ENCODE results near the gene DUSP28.
A peak's percentile ranks its signal among the peaks of the same experiment; 100 is the strongest.
"Not testable (repeated sequence)": the region's sequence is repeated elsewhere in the genome, so short reads cannot be mapped to it uniquely, and the experiment has no call there.

Gene DUSP28

DNA sequence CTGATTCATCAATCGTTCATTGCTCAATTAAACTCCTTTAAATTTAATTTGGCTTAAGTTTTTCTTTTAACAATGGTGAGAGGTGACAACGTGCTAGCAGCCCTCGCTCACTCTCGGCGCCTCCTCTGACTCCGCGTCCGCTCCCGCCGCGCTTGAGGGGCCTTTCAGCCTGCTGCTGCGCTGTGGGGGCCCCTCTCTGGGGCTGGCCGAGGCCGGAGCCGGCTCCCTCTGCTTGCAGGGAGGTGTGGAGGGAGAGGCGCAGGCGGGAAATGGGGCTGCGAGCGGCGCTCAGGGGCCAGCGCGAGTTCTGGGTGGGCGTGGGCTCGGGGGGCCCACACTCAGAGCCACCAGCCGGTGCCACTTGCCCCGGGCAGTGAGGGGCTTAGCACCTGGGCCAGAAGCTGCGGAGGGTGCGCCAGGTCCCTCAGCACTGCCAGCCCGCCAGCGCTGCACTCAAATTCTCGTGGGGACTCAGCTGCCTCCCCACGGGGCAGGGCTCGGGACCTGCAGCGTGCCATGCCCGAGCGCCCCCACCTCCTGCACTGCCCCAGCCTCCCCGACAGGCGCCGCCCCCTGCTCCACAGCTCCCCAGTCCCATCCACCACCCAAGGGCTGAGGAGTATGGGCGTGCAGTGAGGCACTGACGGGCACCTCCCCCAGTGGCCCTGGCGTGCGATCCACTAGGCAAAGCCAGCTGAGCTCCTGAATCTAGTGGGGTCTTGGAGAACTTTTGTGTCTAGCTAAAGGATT lies 22.0 kb upstream of the DUSP28 start:
- no peaks in the 10 kb centered on the region for H3K27me3 Mint-ChIP-seq
- peaks cover 61% of the 10 kb centered on the region for H3K36me3 Mint-ChIP-seq
- peaks cover 8% of the 10 kb centered on the region for H3K9me3 Mint-ChIP-seq
- no peaks in the 10 kb centered on the region for H3K4me1 Mint-ChIP-seq
- DNase-seq: no peak
- H3K27ac Mint-ChIP-seq: no peak overlapping the region
- CTCF ChIA-PET: no interaction called here
- H3K4me3 Mint-ChIP-seq: no peak overlapping the region

DNA sequence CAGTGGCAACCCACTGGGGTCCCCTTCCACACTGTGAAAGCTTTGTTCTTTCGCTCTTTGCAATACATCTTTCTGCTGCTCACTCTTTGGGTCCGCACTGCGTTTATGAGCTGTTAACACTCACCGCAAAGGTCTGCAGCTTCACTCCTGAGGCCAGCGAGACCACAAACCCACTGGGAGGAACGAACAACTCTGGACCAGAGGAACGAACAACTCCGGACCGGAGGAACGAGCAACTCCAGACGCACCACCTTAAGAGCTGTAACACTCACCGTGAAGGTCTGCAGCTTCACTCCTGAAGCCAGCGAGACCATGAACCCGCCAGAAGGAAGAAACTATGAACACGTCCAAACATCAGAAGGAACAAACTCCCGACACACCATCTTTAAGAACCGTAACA lies 21.1 kb upstream of the DUSP28 start:
- H3K4me3 Mint-ChIP-seq, H3K27ac Mint-ChIP-seq, H3K27me3 Mint-ChIP-seq, H3K9me3 Mint-ChIP-seq, H3K4me1 Mint-ChIP-seq, DNase-seq, CTCF ChIA-PET: not testable (repeated sequence)
- H3K36me3 Mint-ChIP-seq: peaks cover 57% of the 10 kb centered on the region

DNA sequence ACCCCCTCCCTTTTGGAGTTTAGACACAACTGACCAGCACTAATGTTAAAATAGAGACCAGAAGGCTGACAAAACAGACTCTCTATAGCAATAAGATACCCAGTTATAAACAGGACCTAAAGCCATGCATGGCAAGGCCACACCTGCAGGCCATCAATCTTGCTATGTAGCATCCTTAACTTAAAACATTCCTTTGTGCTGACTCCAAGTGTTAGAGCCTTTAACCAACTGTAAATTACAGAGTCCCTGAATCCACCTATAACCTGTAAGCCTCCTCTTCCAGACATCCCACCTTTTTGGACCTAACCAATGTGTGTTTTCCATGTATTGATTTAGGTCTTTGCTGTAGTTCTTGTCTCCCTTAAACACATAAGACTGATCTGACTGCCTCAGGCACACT lies 20.3 kb upstream of the DUSP28 start:
- H3K36me3 Mint-ChIP-seq: peaks cover 54% of the 10 kb centered on the region
- H3K27me3 Mint-ChIP-seq: no peaks in the 10 kb centered on the region
- no peak overlapping the region for H3K4me3 Mint-ChIP-seq
- peaks cover 4% of the 10 kb centered on the region for H3K9me3 Mint-ChIP-seq
- CTCF ChIA-PET: no interaction called here
- no peak for DNase-seq
- H3K4me1 Mint-ChIP-seq: no peaks in the 10 kb centered on the region
- H3K27ac Mint-ChIP-seq: no peak overlapping the region

DNA sequence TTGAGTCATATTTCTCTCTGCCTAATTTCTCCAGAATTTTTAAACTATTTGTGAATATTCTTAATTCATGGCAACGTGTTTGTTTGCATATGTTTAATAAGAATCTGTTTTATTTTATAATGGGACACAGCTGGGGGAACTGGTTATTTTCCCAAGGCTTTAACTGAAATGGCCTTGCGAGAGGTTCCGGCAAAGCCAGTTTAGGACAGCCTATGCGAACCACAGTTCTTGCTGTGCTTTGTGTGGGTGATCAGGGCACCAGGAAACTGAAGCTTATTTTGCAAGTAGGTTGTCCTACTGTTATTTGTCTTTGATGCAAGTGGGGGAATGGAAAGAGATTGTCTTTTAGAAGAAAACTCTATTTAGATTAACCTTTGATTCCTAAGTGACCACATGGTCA lies 8.9 kb upstream of the DUSP28 start:
- Mint-ChIP-seq H3K27me3 (no peaks in the 10 kb centered on the region), H3K4me1 (peaks cover 5% of the 10 kb centered on the region), H3K9me3 (peaks cover 14% of the 10 kb centered on the region), H3K27ac (no peak overlapping the region), H3K36me3 (peaks cover 45% of the 10 kb centered on the region), H3K4me3 (no peak overlapping the region)
- CTCF ChIA-PET: interaction anchor here (1.3 to 1.4 kb wide), 2 partner anchors 14 to 37 kb away, joined by 3 to 6 read pairs; no protein-coding TSS in a partner anchor
- no peak for DNase-seq

DNA sequence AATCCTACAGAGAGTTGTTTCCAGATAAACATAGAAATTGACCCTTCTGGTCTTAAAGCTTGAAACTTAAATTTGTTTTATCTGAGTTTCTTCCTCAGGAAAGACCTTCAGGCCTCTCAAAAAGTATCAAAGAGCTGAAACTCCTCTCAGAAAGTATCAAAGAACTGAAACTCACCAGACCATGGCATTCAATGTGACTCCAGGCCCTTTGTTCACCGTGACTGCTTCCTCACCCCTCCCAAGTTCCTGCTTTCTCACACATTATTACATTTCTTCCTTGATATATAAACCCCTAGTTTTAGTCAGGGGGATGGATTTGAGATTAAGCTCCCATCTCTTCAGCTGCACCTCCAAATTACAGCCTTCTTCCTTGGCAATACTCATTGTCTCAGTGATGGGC lies 8.3 kb upstream of the DUSP28 start:
- CTCF ChIA-PET: interaction anchor here (1.3 to 1.4 kb wide), 2 partner anchors 13 to 38 kb away, joined by 3 to 6 read pairs; no protein-coding TSS in a partner anchor
- Mint-ChIP-seq H3K27me3 (no peaks in the 10 kb centered on the region), H3K4me1 (peaks cover 10% of the 10 kb centered on the region), H3K9me3 (peaks cover 14% of the 10 kb centered on the region), H3K4me3 (no peak overlapping the region), H3K36me3 (peaks cover 48% of the 10 kb centered on the region), H3K27ac (peak overlapping the region; percentile 67)
- DNase-seq: no peak

DNA sequence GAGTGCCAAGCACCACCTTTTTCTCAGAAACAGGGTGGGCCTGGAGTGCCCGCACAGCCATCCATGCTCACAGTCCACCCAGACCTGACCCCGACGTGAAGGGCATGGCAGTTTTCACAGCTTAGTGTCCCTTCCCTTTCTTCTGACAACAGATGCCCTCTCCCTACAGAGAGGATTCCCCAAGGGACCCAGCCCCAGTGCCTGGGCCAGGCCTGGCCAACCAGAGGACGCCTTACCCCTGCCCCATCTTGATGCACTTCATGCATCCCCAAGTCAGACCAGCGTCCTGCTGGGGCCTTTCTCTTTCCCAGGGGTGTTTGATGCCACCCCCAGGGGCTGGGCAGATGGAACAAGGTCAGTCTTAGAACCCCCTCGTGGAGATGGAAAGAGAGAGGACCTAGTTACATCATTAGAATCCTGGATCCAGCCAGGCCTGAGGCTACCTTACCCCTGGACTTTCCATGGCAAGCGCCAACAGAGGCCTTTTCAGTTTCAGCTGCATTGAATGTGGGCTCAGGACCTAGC lies 6.1 kb upstream of the DUSP28 start:
- Mint-ChIP-seq H3K36me3 (peaks cover 50% of the 10 kb centered on the region), H3K4me1 (peaks cover 27% of the 10 kb centered on the region), H3K9me3 (peaks cover 11% of the 10 kb centered on the region), H3K27ac (no peak overlapping the region), H3K4me3 (no peak overlapping the region), H3K27me3 (no peaks in the 10 kb centered on the region)
- no peak for DNase-seq
- CTCF ChIA-PET: interaction anchor here (1.9 kb wide), 1 partner anchor 12 kb away, joined by 7 read pairs; no protein-coding TSS in a partner anchor

DNA sequence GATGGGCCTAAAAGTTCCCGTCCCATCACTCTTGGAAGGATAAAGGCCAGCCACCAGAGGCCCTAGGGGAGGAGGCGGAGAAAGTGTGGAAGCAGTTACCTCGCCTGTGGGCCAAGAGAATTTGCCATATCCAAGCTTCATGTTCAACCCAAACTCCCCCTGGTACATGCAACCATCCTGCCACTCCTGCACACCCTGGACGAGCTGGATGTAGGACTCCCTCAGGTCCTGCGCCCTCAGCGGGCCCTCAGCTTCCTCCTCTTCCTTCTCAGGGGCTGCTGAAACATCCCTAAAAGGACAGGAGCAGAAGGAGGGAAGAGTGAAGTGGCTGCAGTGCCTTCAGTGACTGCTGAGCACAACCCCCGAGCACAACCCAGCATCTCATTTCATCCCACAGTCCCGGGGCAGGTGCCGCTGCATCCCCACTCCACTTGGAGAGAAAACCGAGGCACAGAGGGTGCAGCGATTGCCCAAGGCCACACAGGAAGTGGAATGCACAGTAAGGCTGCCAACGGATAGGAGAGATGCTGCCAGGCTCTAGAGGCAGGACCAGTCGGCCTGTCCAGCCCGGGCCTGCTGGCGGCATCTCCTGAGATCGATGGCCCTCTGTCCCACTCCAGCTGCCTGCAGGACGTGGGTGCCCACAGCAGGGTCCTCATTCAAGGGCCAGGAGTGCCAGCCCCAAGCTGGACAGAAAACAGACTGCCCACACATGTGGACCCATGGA lies 5.2 kb upstream of the DUSP28 start:
- Mint-ChIP-seq H3K4me3 (no peak overlapping the region), H3K27ac (no peak overlapping the region), H3K9me3 (peaks cover 11% of the 10 kb centered on the region), H3K4me1 (peaks cover 36% of the 10 kb centered on the region), H3K36me3 (peaks cover 55% of the 10 kb centered on the region), H3K27me3 (no peaks in the 10 kb centered on the region)
- no peak for DNase-seq
- CTCF ChIA-PET: interaction anchor here (1.9 kb wide), 1 partner anchor 11 kb away, joined by 7 read pairs; no protein-coding TSS in a partner anchor

DNA sequence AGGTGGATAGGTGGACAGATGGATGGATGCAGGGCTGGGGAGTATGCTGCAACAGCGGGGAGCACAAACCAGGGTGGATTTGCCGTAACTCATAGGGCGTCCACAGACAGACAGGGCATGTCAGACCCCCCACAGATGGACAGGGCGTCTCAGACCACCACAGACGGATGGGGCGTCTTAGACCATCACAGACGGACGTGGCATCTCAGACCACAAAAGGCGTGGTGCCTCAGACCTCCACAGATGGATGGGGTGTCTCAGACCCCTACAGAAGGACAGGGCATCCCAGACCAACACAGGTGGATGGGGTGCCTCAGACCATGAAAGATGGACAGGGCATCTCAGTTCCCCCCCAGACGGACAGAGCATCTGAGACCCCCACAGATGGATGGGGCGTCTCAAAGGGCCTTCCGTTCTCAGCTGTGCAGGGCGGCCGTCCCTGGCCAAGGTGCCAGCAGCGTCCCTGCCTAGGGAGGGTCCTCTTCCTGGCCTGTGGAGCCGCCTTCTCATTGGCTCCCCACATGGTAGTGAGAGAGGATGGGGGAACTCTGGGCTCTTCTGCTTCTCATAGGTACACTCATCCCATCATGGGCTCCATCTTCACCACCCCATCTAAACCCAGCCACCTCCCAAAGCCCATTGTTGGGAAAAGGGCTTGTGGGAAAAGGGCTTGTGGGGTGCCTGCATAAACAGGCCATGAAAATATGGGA lies 4.5 kb upstream of the DUSP28 start:
- Mint-ChIP-seq H3K27ac (no peak overlapping the region), H3K4me3 (no peak overlapping the region), H3K27me3 (no peaks in the 10 kb centered on the region), H3K36me3 (peaks cover 51% of the 10 kb centered on the region), H3K9me3 (peaks cover 9% of the 10 kb centered on the region), H3K4me1 (peaks cover 38% of the 10 kb centered on the region)
- DNase-seq: no peak
- CTCF ChIA-PET: interaction anchor here (1.0 to 1.9 kb wide), 2 partner anchors 11 to 235 kb away, joined by 3 to 7 read pairs; no protein-coding TSS in a partner anchor

DNA sequence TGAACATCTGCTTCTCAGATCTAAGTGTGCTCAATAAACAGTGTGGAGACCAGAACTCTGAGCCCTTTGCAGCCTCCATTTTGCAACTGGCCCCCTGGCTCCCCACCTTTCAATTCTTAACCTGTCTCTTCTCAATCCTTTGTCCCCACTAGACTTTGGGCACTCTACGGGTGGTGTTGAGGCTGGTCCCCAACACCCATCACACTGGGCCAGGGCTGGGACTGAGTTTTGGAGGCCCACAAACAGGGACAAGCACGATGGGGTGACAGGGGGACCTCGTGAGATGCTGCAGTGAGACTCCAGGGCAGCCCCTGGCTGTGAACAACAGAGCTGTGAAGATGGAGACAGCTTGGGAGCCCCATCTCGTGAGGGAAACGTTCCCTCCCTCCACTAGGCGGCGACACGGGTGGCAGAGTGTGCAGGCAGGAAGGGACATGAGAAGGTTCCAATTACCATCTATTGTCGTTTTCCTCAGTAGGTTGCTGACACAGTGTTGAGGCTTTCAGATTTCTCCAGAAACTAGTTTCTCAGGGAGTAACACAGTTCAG lies 3.5 kb upstream of the DUSP28 start:
- Mint-ChIP-seq H3K4me1 (peaks cover 43% of the 10 kb centered on the region), H3K27ac (peak overlapping the region; percentile 28), H3K36me3 (peaks cover 45% of the 10 kb centered on the region), H3K27me3 (no peaks in the 10 kb centered on the region), H3K4me3 (no peak overlapping the region), H3K9me3 (peaks cover 3% of the 10 kb centered on the region)
- CTCF ChIA-PET: interaction anchor here (1.0 to 1.4 kb wide), 4 partner anchors 10 to 235 kb away, joined by 3 to 7 read pairs (median 4); no protein-coding TSS in a partner anchor
- peak; percentile 84 for DNase-seq

DNA sequence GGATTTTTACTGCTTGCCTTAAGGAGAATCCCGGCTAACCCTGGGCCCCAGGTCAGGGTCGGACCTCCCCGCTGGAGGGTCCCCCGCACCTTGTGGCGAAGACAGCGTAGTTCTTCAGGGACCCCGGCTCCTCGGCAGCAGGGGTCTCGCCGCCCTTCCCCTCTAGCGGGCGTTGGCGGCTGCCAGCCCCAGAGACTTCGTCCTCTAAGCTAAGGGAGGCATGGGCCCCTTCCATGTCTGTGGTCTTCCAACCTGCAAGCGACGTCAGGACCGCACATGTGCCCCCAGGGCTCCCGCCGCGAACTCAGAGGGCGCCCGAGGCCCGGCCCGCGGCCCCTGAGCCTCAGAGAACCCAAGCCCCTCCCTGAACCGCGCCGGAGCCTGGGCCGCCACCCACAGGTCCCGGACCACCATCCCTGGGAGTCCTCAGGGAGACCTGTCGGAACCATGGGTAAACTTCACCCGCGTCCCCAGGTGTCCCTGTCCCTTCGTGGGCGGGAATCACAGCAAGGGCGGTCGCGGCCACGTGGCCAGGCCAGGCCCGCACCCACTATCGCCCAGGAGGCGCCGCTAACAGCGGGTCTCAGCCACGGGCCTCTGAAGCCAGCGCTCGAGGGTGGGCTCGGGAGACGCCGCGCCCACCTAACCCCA lies 2.9 kb upstream of the DUSP28 start:
- H3K27me3 Mint-ChIP-seq: no peaks in the 10 kb centered on the region
- H3K4me3 Mint-ChIP-seq: no peak overlapping the region
- no peak for DNase-seq
- peaks cover 42% of the 10 kb centered on the region for H3K36me3 Mint-ChIP-seq
- CTCF ChIA-PET: interaction anchor here (1.0 to 1.4 kb wide), 3 partner anchors 9 to 46 kb away, joined by 3 to 7 read pairs (median 4); no protein-coding TSS in a partner anchor
- no peaks in the 10 kb centered on the region for H3K9me3 Mint-ChIP-seq
- peaks cover 44% of the 10 kb centered on the region for H3K4me1 Mint-ChIP-seq
- H3K27ac Mint-ChIP-seq: peak overlapping the region; percentile 28

DNA sequence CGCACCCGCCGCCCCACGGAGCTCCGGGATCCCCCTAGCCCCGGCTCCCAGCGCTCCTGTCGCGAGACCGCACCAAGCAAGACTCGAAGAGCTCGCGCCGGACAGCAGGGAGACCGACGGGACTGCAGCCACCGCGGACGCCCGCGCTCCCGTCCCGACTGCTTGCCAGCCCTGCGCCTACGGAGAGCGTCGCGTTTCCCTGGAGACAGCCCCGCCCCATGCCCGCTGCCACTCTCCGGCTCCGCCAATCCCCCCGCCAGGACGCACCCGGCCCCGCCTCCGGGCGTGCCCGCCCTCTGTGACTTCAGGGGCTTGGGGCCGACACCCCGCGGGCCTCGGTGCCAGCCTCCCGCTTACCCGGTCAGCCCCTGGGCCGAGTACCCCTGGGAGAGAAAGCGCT lies 2.3 kb upstream of the DUSP28 start, which contains the start of gene ANKMY1:
Gene ANKMY1 (minus strand): TSS at position 181 of the 400 bp plus-strand sequence. CDS start 653 bp downstream, outside the sequence.
- H3K9me3 Mint-ChIP-seq: no peaks in the 10 kb centered on the region
- CTCF ChIA-PET: interaction anchor here (1.2 to 1.4 kb wide), 2 partner anchors 8 to 44 kb away, joined by 3 to 7 read pairs; no protein-coding TSS in a partner anchor

DNA sequence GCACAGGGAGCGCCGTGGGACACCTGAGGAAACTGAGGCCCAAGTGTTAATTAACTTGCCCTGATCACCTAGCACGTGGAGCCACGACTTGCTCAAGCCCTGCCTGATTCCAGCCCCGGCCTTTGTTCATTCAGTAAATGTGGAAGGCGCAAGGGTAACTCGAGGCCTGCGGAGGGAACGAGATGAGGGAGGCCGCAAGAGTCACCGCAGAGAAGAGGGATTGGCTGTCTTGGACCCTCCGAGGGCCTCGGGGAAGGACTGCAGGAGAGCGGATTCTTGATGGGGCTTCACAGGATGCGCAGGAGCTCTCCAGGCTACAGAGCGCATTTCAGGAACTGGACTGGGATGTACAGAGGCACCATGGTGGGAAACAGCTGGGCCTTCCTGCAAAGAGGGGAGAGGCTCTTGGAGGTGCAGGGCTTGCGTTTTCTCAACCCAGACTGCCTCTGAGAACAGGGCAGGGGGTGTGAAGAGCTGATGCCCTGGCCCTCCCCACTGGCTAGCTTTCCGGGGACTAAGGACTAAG lies 1.9 kb upstream of the DUSP28 start:
- Mint-ChIP-seq H3K4me1 (peaks cover 55% of the 10 kb centered on the region), H3K36me3 (peaks cover 46% of the 10 kb centered on the region), H3K27ac (no peak overlapping the region), H3K4me3 (peak overlapping the region; percentile 80), H3K27me3 (no peaks in the 10 kb centered on the region), H3K9me3 (no peaks in the 10 kb centered on the region)
- DNase-seq: peak; percentile 18
- CTCF ChIA-PET: interaction anchor here (1.2 kb wide), 1 partner anchor 44 kb away, joined by 3 read pairs; no protein-coding TSS in a partner anchor

More for the DNA sequence above, 2.3 kb upstream of the DUSP28 start, which contains the start of gene ANKMY1:
- Mint-ChIP-seq H3K27ac (peak within 1 kb of the TSS; percentile 28), H3K27me3 (no peaks in the 10 kb centered on the region), H3K4me3 (peak within 1 kb of the TSS; percentile 80), H3K36me3 (peaks cover 46% of the 10 kb centered on the region), H3K4me1 (peaks cover 50% of the 10 kb centered on the region)
- DNase-seq: peak; percentile 78

DNA sequence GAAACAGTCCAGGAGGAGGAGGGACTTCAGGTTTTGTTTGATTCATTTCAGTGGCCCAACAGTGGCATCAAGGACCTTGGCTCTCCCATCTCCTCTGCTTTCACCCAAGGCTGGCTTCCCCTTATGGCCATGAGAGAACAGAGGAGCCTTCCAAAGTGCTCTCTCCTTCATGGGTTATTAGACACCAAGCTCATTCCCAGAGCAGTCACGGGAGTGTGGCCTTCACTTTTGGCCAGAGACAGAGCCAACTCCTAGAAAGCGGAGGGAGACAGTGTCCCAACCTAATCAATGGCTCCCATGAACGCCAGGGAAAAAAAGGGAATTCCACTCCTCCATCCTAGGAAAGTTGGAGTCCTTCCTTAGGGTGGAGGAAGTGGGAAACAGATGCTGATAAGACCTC lies 871 bp upstream of the DUSP28 start:
- H3K27me3 Mint-ChIP-seq: no peaks in the 10 kb centered on the region
- H3K27ac Mint-ChIP-seq: no peak overlapping the region
- H3K4me3 Mint-ChIP-seq: peak overlapping the region; percentile 80
- no peaks in the 10 kb centered on the region for H3K9me3 Mint-ChIP-seq
- peaks cover 65% of the 10 kb centered on the region for H3K4me1 Mint-ChIP-seq
- H3K36me3 Mint-ChIP-seq: peaks cover 54% of the 10 kb centered on the region
- CTCF ChIA-PET: no interaction called here
- DNase-seq: no peak
